IMR-90 (cell line): ENCODE results near the gene GLRA3. TPM values are rescaled to one million over a fixed set of nuclear protein-coding genes. Genes with fewer than 3 reads are reported as not detected.

Experiments
- ATAC-seq: fragments of 200-7000 bp; cut with Tn5 transposase; 2 replicates; pipeline ENCODE4 v1.9.1; 2020; ENCODE audit warnings: low read depth, mild to moderate bottlenecking, moderate library complexity
- BruUV-seq: library from RNA; stranded (reverse); fragments of 400-500 nt; replicated peaks from 2 replicates; lab custom pipeline; 2021; lab: Mats Ljungman, UMichigan
- CTCF ChIA-PET: fragments of 300-600 bp; formaldehyde crosslinking; extraction: SDS; loops from one replicate; lab custom pipeline; 2021; ENCODE audit warnings: antibody characterized with exemption; lab: Yijun Ruan, JAX
- POLR2A ChIA-PET: fragments of 300-600 bp; sonication (Branson Sonifier 250); formaldehyde crosslinking; loops from one replicate; lab custom pipeline; 2022; ENCODE audit warnings: antibody characterized with exemption; ENCODE audit not compliant: unreplicated experiment; lab: Charles Lee
- DNase-seq: peaks from one replicate; pipeline ENCODE4 v3.0.0; 2013
- H2AFZ ChIP-seq: replicated peaks from 2 replicates; pipeline ENCODE3; 2013; ENCODE audit warnings: low read length, mild to moderate bottlenecking; ENCODE audit not compliant: poor library complexity
- H2AK5ac ChIP-seq: 2 replicates; pipeline ENCODE4 v1.6.1; 2013; ENCODE audit warnings: low read depth, low read length, inconsistent platforms
- H2AK9ac ChIP-seq: replicated peaks from 2 replicates; pipeline ENCODE3; 2013; ENCODE audit warnings: mild to moderate bottlenecking, low read depth, low read length, moderate library complexity; ENCODE audit not compliant: poor library complexity
- H2BK120ac ChIP-seq: 2 replicates; pipeline ENCODE4 v1.6.1; 2013; ENCODE audit warnings: low read depth, low read length, inconsistent platforms
- H2BK15ac ChIP-seq: 3 replicates; pipeline ENCODE4 v1.6.1; 2013; ENCODE audit warnings: low read depth, low read length, inconsistent platforms
- H2BK20ac ChIP-seq: 2 replicates; pipeline ENCODE4 v1.6.1; 2013; ENCODE audit warnings: low read depth, mild to moderate bottlenecking, inconsistent platforms, low read length, moderate library complexity
- H2BK5ac ChIP-seq: 2 replicates; pipeline ENCODE4 v1.6.1; 2013; ENCODE audit warnings: mild to moderate bottlenecking, low read depth, low read length, inconsistent platforms; ENCODE audit not compliant: poor library complexity, severe bottlenecking
- H3K14ac ChIP-seq: replicated peaks from 2 replicates; pipeline ENCODE4 v1.6.1; 2013; ENCODE audit warnings: low read depth, low read length, inconsistent platforms
- H3K18ac ChIP-seq: 2 replicates; pipeline ENCODE4 v1.6.1; 2013; ENCODE audit warnings: low read depth, low read length, control low read depth
- H3K23ac ChIP-seq: 2 replicates; pipeline ENCODE4 v1.6.1; 2013; ENCODE audit warnings: low read depth, low read length, inconsistent platforms
- H3K27ac ChIP-seq: 2 replicates; pipeline ENCODE4 v1.5.1; 2013; ENCODE audit warnings: mild to moderate bottlenecking, control low read depth, low read length; ENCODE audit not compliant: insufficient read depth
- H3K27me3 ChIP-seq: 2 replicates; pipeline ENCODE4 v1.6.1; 2013; ENCODE audit warnings: low read length; ENCODE audit not compliant: control insufficient read depth, insufficient read depth
- H3K36me3 ChIP-seq: 2 replicates; pipeline ENCODE4 v1.6.1; 2013; ENCODE audit warnings: low read length, mixed read lengths; ENCODE audit not compliant: control insufficient read depth, insufficient read depth
- H3K4ac ChIP-seq: 2 replicates; pipeline ENCODE4 v1.6.1; 2013; ENCODE audit warnings: low read depth, low read length, inconsistent platforms
- H3K4me1 ChIP-seq: 2 replicates; pipeline ENCODE4 v1.6.1; 2013; ENCODE audit warnings: low read length, mixed read lengths; ENCODE audit not compliant: control insufficient read depth, insufficient read depth
- H3K4me2 ChIP-seq: 2 replicates; pipeline ENCODE4 v1.6.1; 2013; ENCODE audit warnings: low read depth, mild to moderate bottlenecking, control low read depth, low read length, moderate library complexity
- H3K4me3 ChIP-seq: 2 replicates; pipeline ENCODE4 v1.5.1; 2013; ENCODE audit warnings: low read depth, mild to moderate bottlenecking, control low read depth, low read length, moderate library complexity; ENCODE audit not compliant: insufficient read depth
- H3K56ac ChIP-seq: 2 replicates; pipeline ENCODE4 v1.6.1; 2013; ENCODE audit warnings: low read length, inconsistent platforms; ENCODE audit not compliant: insufficient read depth; ENCODE audit errors: extremely low read depth
- H3K79me1 ChIP-seq, 2 experiments: 2 replicates each; pipeline ENCODE4 v1.6.1; 2013; ENCODE audit warnings: low read length in 2 of 2, inconsistent platforms in 1 of 2, low read depth in 1 of 2
- H3K9ac ChIP-seq: 2 replicates; pipeline ENCODE4 v1.6.1; 2013; ENCODE audit warnings: low read depth, low read length, control low read depth
- H3K9me1 ChIP-seq: 2 replicates; pipeline ENCODE4 v1.6.1; 2013; ENCODE audit warnings: low read length, inconsistent platforms; ENCODE audit not compliant: insufficient read depth
- H3K9me3 ChIP-seq: 2 replicates; pipeline ENCODE4 v1.6.1; 2013; ENCODE audit warnings: low read length; ENCODE audit not compliant: control insufficient read depth, insufficient read depth
- H4K20me1 ChIP-seq: 2 replicates; pipeline ENCODE4 v1.6.1; 2013; ENCODE audit warnings: low read length, inconsistent platforms; ENCODE audit not compliant: insufficient read depth
- H4K5ac ChIP-seq: 2 replicates; pipeline ENCODE4 v1.6.1; 2013; ENCODE audit warnings: mild to moderate bottlenecking, low read depth, low read length, control low read depth
- H4K8ac ChIP-seq, 2 experiments: 2 replicates each; pipeline ENCODE4 v1.6.1; 2013; ENCODE audit warnings: low read depth in 2 of 2, low read length in 2 of 2, control low read depth in 1 of 2, inconsistent platforms in 1 of 2
- H4K91ac ChIP-seq: 2 replicates; pipeline ENCODE4 v1.6.1; 2013; ENCODE audit warnings: low read depth, low read length, inconsistent platforms; ENCODE audit not compliant: insufficient read depth
- BHLHE40 ChIP-seq: fragments of 150-350 bp; IDR thresholded peaks from 2 replicates; pipeline ENCODE4 v1.6.1; 2016; ENCODE audit warnings: mild to moderate bottlenecking, low read depth, low read length
- CEBPB ChIP-seq: IDR thresholded peaks from 2 replicates; pipeline ENCODE4 v1.6.1; 2012; ENCODE audit warnings: low read depth, low read length, improper control_type of control experiment
- CHD1 ChIP-seq: IDR thresholded peaks from 2 replicates; pipeline ENCODE4 v1.6.1; 2012; ENCODE audit warnings: low read depth, low read length, improper control_type of control experiment
- FOS ChIP-seq: fragments of 150-350 bp; IDR thresholded peaks from 2 replicates; pipeline ENCODE4 v1.6.1; 2016; ENCODE audit warnings: low read depth, low read length
- MAFK ChIP-seq: IDR thresholded peaks from 2 replicates; pipeline ENCODE4 v1.6.1; 2012; ENCODE audit warnings: low read depth, low read length, improper control_type of control experiment
- POLR2A ChIP-seq: IDR thresholded peaks from 2 replicates; pipeline ENCODE4 v1.6.1; 2012; ENCODE audit warnings: mild to moderate bottlenecking, low read depth, low read length
- RAD21 ChIP-seq: IDR thresholded peaks from 2 replicates; pipeline ENCODE4 v1.6.1; 2012; ENCODE audit warnings: low read length, improper control_type of control experiment
- RCOR1 ChIP-seq: IDR thresholded peaks from 2 replicates; pipeline ENCODE4 v1.6.1; 2012; ENCODE audit warnings: mild to moderate bottlenecking, low read length, improper control_type of control experiment; ENCODE audit not compliant: insufficient replicate concordance
- RFX5 ChIP-seq: IDR thresholded peaks from 2 replicates; pipeline ENCODE4 v1.8.0; 2012; ENCODE audit warnings: low read depth, mild to moderate bottlenecking, low read length, moderate library complexity
- WGBS, 2 experiments: methylation state at CpG; one replicate each; pipeline versions ENCODE4 v1.1.5 to v1.1.7; 2013; ENCODE audit warnings: missing lambda C conversion rate in 2 of 2; ENCODE audit not compliant: insufficient read length in 1 of 2; ENCODE audit errors: extremely low coverage in 2 of 2; 5-methylcytosine and 5-hydroxymethylcytosine counted together
- dilution Hi-C: fragments of 300-500 bp; cut with HindIII; formaldehyde crosslinking; loops from one replicate; pipeline ENCODE4 v1.14.3; 2018; ENCODE audit warnings: low sequenced_read_pairs; ENCODE audit not compliant: unreplicated experiment
- in situ Hi-C: fragments of 300-500 bp; cut with MboI; formaldehyde crosslinking; loops from 3 replicates; pipeline ENCODE4 v1.14.3; 2019; ENCODE audit warnings: low sequenced_read_pairs, inconsistent platforms, mixed read lengths
- intact Hi-C: fragments of 100-400 bp; cut with micrococcal nuclease; formaldehyde crosslinking; loops from 2 replicates; pipeline ENCODE4 v1.10.0; 2022
- polyA plus RNA-seq, 3 experiments: library from polyadenylated mRNA; depleted of rRNA; stranded (reverse); fragments of >200 nt; gene quantifications; 2 replicates each; pipeline ENCODE4 v1.2.3, GENCODE V29; 2012; ENCODE audit warnings: low replicate concordance in 1 of 3
- total RNA-seq: library from RNA; depleted of rRNA; stranded (reverse); fragments of >200 nt; gene quantifications from 2 replicates; pipeline ENCODE4 v1.2.3, GENCODE V29; 2012
- TF ChIP-seq, protein P1 (sequence below): fragments of 150-350 bp; IDR thresholded peaks from 2 replicates; pipeline ENCODE4 v1.6.1; 2016; ENCODE audit warnings: low read depth, mild to moderate bottlenecking, low read length, moderate library complexity, borderline replicate concordance
- TF ChIP-seq, protein P2 (sequence below): conservative IDR thresholded peaks from 2 replicates; pipeline ENCODE4 v1.5.1; 2012; ENCODE audit warnings: mild to moderate bottlenecking, low read depth, low read length, improper control_type of control experiment
- TF ChIP-seq, protein P3 (sequence below): fragments of 150-350 bp; IDR thresholded peaks from 2 replicates; pipeline ENCODE4 v1.6.1; 2017; ENCODE audit warnings: mild to moderate bottlenecking, antibody characterized with exemption, low read length, low read depth

Gene GLRA3
- total and polyA plus RNA-seq, 2 of the 4 experiments (the other 2 are of a cell fraction), result not detected

DNA sequence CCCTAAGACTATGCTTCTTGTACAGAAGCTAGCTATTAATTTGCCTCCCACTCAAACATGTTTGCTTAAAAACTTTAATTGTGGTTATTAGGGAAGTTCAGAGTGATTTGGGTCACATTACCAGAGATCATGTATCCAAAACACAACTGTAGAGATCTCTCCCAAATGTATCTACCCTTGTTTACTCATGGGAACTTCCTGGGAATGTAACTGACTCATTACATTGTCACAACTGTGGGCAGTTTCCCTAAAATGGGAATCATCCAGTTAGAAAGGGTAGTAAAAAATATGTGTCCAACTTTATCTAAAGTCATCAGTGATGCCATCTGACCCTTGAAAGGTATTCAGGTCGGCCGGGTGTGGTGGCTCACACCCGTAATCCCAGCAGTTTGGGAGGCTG lies 40.3 kb upstream of the GLRA3 start:
- no peak overlapping the region for H3K56ac ChIP-seq
- no peak overlapping the region for H2BK20ac ChIP-seq
- H3K79me1 ChIP-seq, result no peaks in the 10 kb centered on the region
- in situ Hi-C loops, result no loop called here
- H2AK5ac ChIP-seq, result no peak overlapping the region
- no peak overlapping the region for H3K4ac ChIP-seq
- H3K36me3 ChIP-seq, result no peaks in the 10 kb centered on the region
- H3K27me3 ChIP-seq, result no peaks in the 10 kb centered on the region
- no peak overlapping the region for H3K23ac ChIP-seq
- H3K4me1 ChIP-seq, result no peaks in the 10 kb centered on the region
- no peak overlapping the region for H3K14ac ChIP-seq
- H4K20me1 ChIP-seq, result no peaks in the 10 kb centered on the region
- no peak overlapping the region for H3K18ac ChIP-seq
- no peak overlapping the region for H2AK9ac ChIP-seq
- intact Hi-C loops, result no loop called here
- no peak overlapping the region for H2AFZ ChIP-seq
- H3K4me2 ChIP-seq, result no peak overlapping the region
- peaks cover 5% of the 10 kb centered on the region; the same call in 1 of the 2 replicates for H3K9me3 ChIP-seq
- no peak overlapping the region for H4K91ac ChIP-seq
- no peak overlapping the region for H3K27ac ChIP-seq
- H2BK120ac ChIP-seq, result no peak overlapping the region
- CTCF ChIA-PET, result no interaction called here
- BruUV-seq, result no TSS peak
- POLR2A ChIA-PET, result no interaction called here
- H4K5ac ChIP-seq, result no peak overlapping the region
- H4K8ac ChIP-seq, result no peak overlapping the region
- DNase-seq, result no peak
- H2BK5ac ChIP-seq, result no peak overlapping the region
- no peak for ATAC-seq
- H3K4me3 ChIP-seq, result no peak overlapping the region
- TF ChIP-seq RCOR1, result no peak
- no peak for TF ChIP-seq RAD21
- no peak for TF ChIP-seq FOS
- no peak for TF ChIP-seq BHLHE40
- TF ChIP-seq POLR2A, result no peak
- TF ChIP-seq, protein P1, sequence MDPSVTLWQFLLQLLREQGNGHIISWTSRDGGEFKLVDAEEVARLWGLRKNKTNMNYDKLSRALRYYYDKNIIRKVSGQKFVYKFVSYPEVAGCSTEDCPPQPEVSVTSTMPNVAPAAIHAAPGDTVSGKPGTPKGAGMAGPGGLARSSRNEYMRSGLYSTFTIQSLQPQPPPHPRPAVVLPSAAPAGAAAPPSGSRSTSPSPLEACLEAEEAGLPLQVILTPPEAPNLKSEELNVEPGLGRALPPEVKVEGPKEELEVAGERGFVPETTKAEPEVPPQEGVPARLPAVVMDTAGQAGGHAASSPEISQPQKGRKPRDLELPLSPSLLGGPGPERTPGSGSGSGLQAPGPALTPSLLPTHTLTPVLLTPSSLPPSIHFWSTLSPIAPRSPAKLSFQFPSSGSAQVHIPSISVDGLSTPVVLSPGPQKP, result no peak
- TF ChIP-seq, protein P2, sequence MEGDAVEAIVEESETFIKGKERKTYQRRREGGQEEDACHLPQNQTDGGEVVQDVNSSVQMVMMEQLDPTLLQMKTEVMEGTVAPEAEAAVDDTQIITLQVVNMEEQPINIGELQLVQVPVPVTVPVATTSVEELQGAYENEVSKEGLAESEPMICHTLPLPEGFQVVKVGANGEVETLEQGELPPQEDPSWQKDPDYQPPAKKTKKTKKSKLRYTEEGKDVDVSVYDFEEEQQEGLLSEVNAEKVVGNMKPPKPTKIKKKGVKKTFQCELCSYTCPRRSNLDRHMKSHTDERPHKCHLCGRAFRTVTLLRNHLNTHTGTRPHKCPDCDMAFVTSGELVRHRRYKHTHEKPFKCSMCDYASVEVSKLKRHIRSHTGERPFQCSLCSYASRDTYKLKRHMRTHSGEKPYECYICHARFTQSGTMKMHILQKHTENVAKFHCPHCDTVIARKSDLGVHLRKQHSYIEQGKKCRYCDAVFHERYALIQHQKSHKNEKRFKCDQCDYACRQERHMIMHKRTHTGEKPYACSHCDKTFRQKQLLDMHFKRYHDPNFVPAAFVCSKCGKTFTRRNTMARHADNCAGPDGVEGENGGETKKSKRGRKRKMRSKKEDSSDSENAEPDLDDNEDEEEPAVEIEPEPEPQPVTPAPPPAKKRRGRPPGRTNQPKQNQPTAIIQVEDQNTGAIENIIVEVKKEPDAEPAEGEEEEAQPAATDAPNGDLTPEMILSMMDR, result no peak
- TF ChIP-seq CEBPB, result no peak
- TF ChIP-seq, protein P3, sequence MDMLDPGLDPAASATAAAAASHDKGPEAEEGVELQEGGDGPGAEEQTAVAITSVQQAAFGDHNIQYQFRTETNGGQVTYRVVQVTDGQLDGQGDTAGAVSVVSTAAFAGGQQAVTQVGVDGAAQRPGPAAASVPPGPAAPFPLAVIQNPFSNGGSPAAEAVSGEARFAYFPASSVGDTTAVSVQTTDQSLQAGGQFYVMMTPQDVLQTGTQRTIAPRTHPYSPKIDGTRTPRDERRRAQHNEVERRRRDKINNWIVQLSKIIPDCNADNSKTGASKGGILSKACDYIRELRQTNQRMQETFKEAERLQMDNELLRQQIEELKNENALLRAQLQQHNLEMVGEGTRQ, result no peak
- no peak for TF ChIP-seq MAFK
- TF ChIP-seq CHD1, result no peak
- no peak for TF ChIP-seq RFX5
- WGBS, 2 experiments, result 20% methylated on average over 1 of the region's 3 CpGs; no CpG with 5 or more reads in 1 of the 2 experiments
- dilution Hi-C loops, result no loop called here
- H3K9ac ChIP-seq, result no peak overlapping the region
- no peaks in the 10 kb centered on the region for H3K9me1 ChIP-seq
- H2BK15ac ChIP-seq, result no peak overlapping the region
